ENCODE measurements around the gene CSRNP3.

CSRNP3 gene

GRCh38 chr2:165697748-165698443 lies 228.4 kb downstream of the CSRNP3 start:
- no peak for DNase-seq

DNA sequence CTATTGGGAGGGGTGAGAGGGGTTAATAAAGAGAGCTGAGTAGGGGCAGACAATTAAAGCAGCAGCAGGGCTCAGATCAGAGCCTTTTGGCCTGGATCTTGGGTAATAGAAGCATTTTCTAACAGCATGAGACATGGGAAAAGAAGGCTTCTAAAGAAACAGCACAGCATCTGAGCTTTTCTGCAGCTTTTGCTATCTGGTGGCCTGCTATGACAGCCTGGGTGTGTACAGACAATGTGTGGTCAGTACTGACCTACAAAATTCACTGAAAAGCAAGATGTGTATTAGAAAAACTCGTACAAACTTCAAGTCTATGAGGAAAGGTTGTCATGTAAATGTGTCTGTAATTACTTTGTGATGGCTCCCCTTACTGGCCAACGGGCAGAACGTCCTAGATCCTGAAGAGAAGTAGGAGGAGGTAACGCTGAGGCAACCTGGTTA lies 229.0 kb downstream of the CSRNP3 start:
- DNase-seq = no peak

DNA sequence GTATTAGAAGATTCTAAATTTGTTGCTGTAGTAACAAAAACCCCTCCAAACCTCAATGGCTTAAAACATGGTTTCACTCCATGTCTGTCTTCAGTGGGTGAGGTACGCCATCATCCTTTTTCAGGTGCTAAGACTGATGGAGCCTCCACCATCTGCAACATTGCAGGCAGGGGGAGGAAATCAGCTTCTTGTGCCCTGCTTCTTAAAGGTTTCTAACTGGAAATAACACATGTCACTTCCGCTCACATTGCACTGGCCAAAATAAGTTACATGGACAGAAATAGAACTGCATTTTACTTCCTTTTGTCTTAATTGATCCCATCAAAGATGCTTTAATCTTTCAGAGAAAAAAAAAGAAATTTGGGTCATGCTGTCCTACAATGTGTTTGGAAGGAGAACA lies 230.4 kb downstream of the CSRNP3 start:
- DNase-seq = no peak

DNA sequence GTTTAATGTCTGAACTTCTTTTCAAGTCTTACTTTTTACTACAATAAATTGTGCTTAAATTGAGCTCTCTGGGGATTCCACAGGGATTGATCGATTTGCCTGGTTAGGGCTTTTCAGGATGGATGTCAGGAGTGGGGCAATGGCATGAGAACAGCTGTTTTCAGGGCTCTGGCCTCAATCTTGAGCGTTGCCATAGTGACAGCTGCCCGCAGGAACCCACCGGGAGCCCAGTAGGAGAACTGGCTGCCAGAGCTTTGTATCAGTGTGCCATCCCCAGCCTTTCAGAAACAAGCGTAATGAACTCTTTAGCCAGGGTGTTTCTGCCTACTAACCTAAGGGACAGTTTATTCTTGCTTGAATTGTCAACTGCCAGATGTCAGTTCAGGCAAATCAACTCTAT lies 231.0 kb downstream of the CSRNP3 start:
- DNase-seq = no peak

GRCh38 chr2:165701147-165701546 lies 231.6 kb downstream of the CSRNP3 start:
- DNase-seq = no peak

GRCh38 chr2:165706960-165707487 lies 237.5 kb downstream of the CSRNP3 start:
- DNase-seq = no peak

DNA sequence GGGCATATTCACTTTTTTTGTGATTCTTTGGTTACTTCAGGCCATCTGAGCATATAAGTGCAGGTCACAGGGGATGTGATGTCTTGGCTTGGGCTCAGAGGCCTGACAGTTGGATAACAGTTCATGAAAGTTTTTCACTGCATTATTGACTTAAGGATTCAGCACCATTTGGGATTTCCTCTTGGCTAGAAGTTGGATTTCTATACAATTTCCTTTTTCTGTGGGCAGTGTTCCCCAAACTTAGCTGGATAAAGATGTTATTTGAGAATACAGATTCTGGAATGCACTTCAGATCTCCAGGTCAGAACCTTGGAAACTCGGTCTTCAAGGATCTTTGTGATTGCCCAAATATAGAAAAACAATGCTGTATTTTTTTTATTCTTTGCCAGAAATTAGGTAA lies 246.6 kb downstream of the CSRNP3 start:
- DNase-seq = no peak

DNA sequence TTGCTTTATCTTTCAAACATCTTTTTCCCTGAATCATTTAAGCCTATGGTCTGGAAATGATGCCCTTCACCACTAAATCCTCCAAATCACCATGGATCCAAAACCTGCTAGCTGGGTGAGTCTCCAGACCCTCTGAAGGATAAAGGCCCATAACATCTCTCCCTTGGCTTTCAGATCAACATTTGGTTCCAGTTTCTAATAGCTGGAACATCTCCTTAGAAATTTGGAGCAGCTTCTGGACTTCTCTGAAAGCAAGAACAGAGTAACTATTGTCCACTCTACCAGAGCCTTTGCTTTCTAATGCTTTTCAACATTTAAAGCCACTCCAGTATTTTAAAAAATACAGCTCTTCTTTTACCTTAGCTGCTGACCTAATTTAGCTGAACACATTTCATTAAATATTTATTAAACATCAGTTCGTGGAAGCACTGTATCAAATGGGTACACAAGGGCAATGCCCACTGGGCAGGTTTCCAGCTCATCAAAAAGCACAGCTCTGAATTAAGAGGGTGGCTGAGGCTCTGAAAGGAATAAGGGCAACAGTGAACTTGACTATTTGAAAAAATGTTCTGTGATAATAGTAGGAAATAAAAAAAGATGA lies 249.2 kb downstream of the CSRNP3 start:
- DNase-seq = no peak

DNA sequence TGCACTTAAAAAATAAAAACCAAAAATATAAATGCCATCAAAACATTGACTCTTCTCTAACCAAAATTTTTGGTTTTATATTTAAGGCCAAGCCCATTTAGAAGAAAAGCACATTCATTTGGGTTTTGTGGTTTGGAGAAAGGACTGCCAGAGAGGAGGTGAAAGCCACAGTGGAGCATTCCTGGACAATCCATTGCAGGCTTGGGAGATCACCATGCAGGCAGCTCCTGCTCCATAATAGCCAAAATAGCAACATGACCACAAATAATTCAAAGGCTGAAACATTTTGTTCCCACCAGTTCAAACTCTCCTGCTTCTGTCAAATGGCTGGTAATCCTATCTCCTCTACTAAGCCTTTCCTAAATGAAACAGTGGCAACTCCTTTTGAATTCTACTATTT lies 251.0 kb downstream of the CSRNP3 start:
- DNase-seq = no peak

DNA sequence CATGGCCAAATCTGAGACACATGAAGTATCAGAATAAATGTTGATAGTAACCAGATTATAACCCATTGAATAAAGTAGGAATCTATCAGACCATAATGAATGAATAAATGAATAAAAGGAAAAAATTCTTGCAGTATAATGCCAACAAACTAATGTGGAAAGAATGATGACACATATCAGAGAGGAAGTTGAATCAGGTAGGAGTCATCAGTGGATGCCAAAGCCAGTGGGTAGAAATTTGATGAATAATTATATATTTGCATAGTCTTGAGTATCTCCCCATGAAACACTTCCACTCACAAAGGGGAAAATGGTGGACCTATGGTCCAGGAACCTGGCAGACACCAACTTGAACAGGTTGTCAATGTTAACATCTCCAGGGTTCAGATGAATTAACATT lies 255.9 kb downstream of the CSRNP3 start:
- no peak for DNase-seq

Measured in GF-D8 (cell line).